Memory B cell (primary cell): ENCODE data around the gene MAN1C1.
A peak's percentile ranks its signal among the peaks of the same experiment; 100 is the strongest.

Experiments used
- ATAC-seq: fragments of 150-1000 bp; cut with Tn5 transposase; 2 replicates; pipeline ENCODE4 v1.10.0; 2021; ENCODE audit warnings: low read depth, mild to moderate bottlenecking, moderate library complexity
- DNase-seq, 2 donors: peaks; one replicate each; pipeline ENCODE4 v3.0.0; 2022; ENCODE audit warnings: low spot score in 2 of 2
- H3K27ac Mint-ChIP-seq: one replicate; pipeline ENCODE4 v1.8.0; 2022; ENCODE audit warnings: mild to moderate bottlenecking, moderate library complexity, mixed read lengths
- H3K27me3 Mint-ChIP-seq: one replicate; pipeline ENCODE4 v1.8.0; 2022; ENCODE audit warnings: mixed read lengths
- H3K36me3 Mint-ChIP-seq: one replicate; pipeline ENCODE4 v1.8.0; 2022; ENCODE audit warnings: mild to moderate bottlenecking, mixed read lengths
- H3K4me1 Mint-ChIP-seq: one replicate; pipeline ENCODE4 v1.8.0; 2022; ENCODE audit warnings: mixed read lengths
- H3K4me3 Mint-ChIP-seq: one replicate; pipeline ENCODE4 v1.8.0; 2022; ENCODE audit warnings: mild to moderate bottlenecking, moderate library complexity, mixed read lengths
- H3K9me3 Mint-ChIP-seq: one replicate; pipeline ENCODE4 v1.8.0; 2022; ENCODE audit warnings: mixed read lengths

The MAN1C1 gene

GRCh38 chr1:25809283-25809926 lies 192.8 kb downstream of the MAN1C1 start:
- peak overlapping the region; percentile 60 for H3K27ac Mint-ChIP-seq

DNA sequence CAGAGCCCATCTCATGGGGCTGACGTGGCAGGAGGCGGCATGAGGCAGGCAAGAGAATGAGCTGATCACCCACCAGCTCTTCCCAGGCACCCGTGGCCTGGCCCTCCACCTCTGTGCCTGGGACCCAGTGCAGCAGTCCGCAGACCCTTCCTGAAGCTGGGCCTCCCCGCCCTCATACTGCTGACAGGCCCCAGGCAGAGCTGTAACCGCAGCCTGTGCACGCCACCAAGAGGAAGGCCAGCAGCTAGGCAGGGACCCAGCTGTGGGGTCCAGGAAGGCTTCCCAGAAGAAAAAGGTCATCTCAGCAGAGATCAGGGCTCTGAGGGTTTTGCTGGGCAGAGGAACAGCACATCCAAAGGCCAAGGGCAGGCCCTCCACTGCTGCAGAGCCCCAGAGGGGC lies 193.3 kb downstream of the MAN1C1 start:
- peaks cover 15% of the 10 kb centered on the region for H3K4me1 Mint-ChIP-seq
- ATAC-seq (no peak), DNase-seq (no peak)
- peaks cover 6% of the 10 kb centered on the region for H3K36me3 Mint-ChIP-seq
- no peaks in the 10 kb centered on the region for H3K9me3 Mint-ChIP-seq
- peak overlapping the region; percentile 60 for H3K27ac Mint-ChIP-seq
- peak overlapping the region; percentile 63 for H3K4me3 Mint-ChIP-seq
- H3K27me3 Mint-ChIP-seq: no peaks in the 10 kb centered on the region

More at GRCh38 chr1:25809283-25809926, 192.8 kb downstream of the MAN1C1 start:
- peak overlapping the region; percentile 63 for H3K4me3 Mint-ChIP-seq
- peaks cover 6% of the 10 kb centered on the region for H3K36me3 Mint-ChIP-seq
- H3K9me3 Mint-ChIP-seq: no peaks in the 10 kb centered on the region
- DNase-seq (no peak), ATAC-seq (peak; percentile 67)
- no peaks in the 10 kb centered on the region for H3K27me3 Mint-ChIP-seq
- peaks cover 19% of the 10 kb centered on the region for H3K4me1 Mint-ChIP-seq

- peaks cover 15% of the 10 kb centered on the region for H3K4me1 Mint-ChIP-seq
- DNase-seq (peak; percentile 84 to 90), ATAC-seq (peak; percentile 80)
- no peak overlapping the region for H3K4me3 Mint-ChIP-seq
- peaks cover 6% of the 10 kb centered on the region for H3K36me3 Mint-ChIP-seq
- H3K27me3 Mint-ChIP-seq: no peaks in the 10 kb centered on the region
- no peaks in the 10 kb centered on the region for H3K9me3 Mint-ChIP-seq
- no peak overlapping the region for H3K27ac Mint-ChIP-seq
These were observed 194.0 kb downstream of the MAN1C1 start for GRCh38 chr1:25810341-25811299.

- Mint-ChIP-seq H3K9me3 (no peaks in the 10 kb centered on the region), H3K36me3 (no peaks in the 10 kb centered on the region), H3K27ac (no peak overlapping the region), H3K27me3 (no peaks in the 10 kb centered on the region), H3K4me3 (no peak overlapping the region), H3K4me1 (peaks cover 13% of the 10 kb centered on the region)
- ATAC-seq: no peak
- DNase-seq: no peak
These were observed 194.9 kb downstream of the MAN1C1 start for GRCh38 chr1:25811384-25812082.

DNA sequence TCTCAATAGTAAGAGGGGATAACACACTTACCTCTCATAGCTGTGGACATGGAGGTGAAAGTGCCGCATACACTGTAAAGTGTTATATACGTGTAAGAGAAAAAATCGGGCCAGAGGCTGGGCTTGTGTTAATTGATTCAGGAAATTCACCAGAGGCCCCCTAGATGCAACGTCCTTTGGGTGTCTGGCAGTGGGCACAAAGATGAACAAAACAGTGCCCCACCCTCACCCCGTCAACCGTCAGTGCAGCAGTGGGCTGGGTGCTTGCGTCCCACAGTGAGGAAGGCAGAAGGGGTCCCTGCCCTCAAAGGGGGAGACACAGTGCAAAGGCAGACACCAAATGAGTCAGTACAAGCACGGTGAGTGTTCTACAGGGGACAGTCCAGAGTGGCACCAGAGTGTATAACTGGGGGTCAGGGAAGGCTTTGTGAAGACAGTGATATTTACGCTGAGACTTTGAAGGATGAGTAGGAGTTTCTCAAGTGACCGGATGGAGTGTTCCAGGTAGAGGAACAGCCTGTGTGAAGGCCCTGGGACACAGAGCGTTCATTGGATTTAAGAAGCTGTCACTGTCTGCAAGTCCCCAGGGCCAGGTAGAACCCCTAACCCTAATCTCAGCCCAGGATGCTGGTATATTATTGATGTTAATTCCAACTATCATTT lies 196.6 kb downstream of the MAN1C1 start:
- Mint-ChIP-seq H3K27me3 (no peaks in the 10 kb centered on the region), H3K27ac (no peak overlapping the region), H3K9me3 (no peaks in the 10 kb centered on the region), H3K36me3 (no peaks in the 10 kb centered on the region), H3K4me3 (no peak overlapping the region), H3K4me1 (peaks cover 13% of the 10 kb centered on the region)
- no peak for ATAC-seq
- no peak for DNase-seq

- ATAC-seq (no peak), DNase-seq (no peak)
- H3K27ac Mint-ChIP-seq: no peak overlapping the region
- no peak overlapping the region for H3K4me3 Mint-ChIP-seq
- no peaks in the 10 kb centered on the region for H3K36me3 Mint-ChIP-seq
- peaks cover 17% of the 10 kb centered on the region for H3K4me1 Mint-ChIP-seq
- no peaks in the 10 kb centered on the region for H3K9me3 Mint-ChIP-seq
- no peaks in the 10 kb centered on the region for H3K27me3 Mint-ChIP-seq
These were observed 197.3 kb downstream of the MAN1C1 start for GRCh38 chr1:25813734-25814471.

DNA sequence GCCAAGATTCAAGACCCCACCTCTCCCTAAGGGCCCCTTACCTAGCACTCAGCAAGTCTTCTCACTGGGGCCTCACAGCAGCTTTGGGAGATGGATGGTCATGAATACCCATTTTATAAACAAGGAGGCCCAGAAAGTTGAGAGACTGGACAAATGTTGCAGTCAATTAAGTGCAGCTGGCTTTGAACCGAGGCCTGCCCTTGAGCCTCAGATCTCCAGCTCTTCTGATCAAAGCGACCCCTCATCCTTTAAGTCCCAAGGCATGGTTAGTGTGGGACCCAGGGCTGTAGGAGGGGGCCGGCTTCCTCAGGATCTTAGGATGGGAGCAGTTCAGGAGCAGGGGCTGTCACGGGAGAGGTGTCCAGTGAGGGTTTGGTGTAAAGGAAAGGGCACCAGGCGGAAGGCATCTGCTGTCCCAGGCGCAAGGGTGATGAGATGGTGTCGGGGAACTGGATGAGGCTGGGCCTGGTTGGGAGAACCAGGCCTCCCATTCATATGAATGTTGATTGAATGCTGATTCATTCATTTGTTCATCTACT lies 198.0 kb downstream of the MAN1C1 start:
- ATAC-seq (no peak), DNase-seq (no peak)
- no peaks in the 10 kb centered on the region for H3K9me3 Mint-ChIP-seq
- no peak overlapping the region for H3K4me3 Mint-ChIP-seq
- H3K36me3 Mint-ChIP-seq: no peaks in the 10 kb centered on the region
- peak overlapping the region; percentile 37 for H3K27ac Mint-ChIP-seq
- peaks cover 18% of the 10 kb centered on the region for H3K4me1 Mint-ChIP-seq
- H3K27me3 Mint-ChIP-seq: no peaks in the 10 kb centered on the region

DNA sequence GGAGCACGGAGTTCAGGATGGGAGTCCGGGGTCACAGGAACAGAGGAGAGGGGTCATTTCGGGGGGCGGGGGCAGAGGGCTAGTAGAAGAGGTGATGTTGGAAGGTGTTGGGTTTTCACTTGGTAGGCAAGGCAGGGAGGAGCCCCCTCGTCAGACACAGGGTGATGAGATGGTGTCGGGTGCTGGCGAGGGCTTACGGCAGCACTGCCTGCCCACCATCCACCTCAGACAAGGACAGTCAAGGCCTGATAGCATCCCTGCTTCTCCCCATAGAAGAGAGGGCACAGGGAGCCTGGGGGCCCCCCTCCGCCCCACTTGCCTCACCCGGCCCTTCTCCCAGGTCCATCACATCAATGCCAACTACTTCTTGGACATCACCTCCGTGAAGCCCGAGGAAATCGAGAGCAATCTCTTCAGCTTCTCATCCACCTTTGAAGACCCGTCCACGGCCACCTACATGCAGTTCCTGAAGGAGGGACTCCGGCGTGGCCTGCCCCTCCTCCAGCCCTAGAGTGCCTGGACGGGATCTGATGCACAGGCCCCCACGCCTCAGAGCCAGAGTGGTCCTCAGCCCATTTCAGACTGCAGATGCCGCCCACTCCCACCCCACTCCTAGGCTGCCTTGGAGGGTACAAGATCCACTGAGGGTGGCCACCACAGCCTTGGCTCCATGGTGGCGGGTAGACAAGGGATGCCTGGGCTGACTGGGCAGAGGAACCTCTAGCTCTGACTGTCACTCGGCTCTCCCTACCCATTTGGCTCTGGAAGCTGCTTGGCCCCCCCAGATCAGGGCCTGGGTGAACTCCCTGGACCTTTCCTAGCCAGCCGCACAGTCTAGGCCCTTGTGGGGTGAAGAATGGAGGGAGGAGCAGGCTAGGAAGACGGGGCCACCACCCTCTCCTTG lies 198.9 kb downstream of the MAN1C1 start:
- Mint-ChIP-seq H3K36me3 (no peaks in the 10 kb centered on the region), H3K27ac (no peak overlapping the region), H3K4me3 (no peak overlapping the region), H3K27me3 (no peaks in the 10 kb centered on the region), H3K9me3 (no peaks in the 10 kb centered on the region), H3K4me1 (peaks cover 11% of the 10 kb centered on the region)
- no peak for DNase-seq
- no peak for ATAC-seq

DNA sequence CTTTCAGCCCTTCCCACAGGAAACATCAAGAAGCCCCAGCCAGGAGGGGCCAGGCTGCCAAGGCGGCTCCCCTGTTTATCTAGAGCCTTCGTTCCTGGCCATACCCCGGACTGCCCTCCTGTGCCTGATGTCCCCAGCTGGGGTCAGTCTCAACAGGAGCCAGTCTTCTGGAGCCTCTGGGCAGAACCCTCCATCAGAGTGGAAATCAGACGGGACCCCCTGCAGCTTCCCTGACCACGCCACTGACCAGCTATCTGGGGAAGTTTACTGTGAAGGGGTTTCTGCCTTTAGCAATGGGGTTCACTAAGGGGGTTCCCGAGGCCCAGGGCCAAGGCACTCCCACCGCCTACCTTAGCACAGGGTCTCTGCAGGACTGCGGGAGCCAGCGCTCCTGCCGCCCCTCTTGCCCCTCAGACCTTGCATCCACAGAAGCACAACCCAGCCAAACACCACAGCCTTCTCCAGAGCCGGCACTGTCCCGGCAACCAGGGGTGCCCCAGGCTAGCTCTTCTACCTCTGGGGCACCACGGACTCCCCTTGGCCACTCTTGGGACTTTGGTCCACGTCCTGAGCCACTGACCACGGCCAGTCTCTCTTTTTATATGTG lies 199.6 kb downstream of the MAN1C1 start:
- Mint-ChIP-seq H3K4me1 (peaks cover 17% of the 10 kb centered on the region), H3K27me3 (no peaks in the 10 kb centered on the region), H3K27ac (no peak overlapping the region), H3K9me3 (no peaks in the 10 kb centered on the region), H3K4me3 (no peak overlapping the region), H3K36me3 (no peaks in the 10 kb centered on the region)
- ATAC-seq (no peak), DNase-seq (no peak)

DNA sequence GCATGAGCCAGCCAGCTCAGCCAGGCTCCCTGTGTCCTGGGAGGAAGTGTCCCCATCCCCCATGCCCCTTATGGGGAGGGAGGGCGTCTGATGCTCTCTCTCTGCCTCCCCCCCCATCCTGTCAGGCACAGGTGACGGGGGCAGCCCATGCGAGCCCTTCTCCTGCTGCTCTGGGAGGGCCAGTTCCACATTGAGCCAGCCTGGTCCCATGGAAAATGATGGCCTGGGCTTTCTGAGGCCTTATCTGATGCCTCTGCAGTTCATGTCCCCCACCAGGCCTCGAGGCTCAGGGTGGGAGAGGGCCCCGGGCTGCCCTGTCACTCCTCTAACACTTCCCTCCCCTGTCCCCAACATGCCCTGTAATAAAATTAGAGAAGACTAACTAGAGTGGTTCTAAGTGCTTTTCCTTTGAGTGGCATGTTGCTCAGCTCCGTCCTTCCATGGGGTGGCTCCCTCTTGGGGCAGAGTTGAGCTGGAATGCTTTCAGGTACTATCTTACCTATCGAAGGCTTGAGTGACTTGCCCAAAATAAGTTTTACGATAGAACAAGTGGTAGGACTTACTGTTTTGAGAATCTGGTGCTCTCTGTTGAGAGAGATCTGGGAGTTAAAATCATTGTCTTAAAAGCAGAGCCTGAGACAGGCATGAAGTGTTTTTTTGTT lies 201.4 kb downstream of the MAN1C1 start:
- H3K36me3 Mint-ChIP-seq: no peaks in the 10 kb centered on the region
- H3K9me3 Mint-ChIP-seq: no peaks in the 10 kb centered on the region
- H3K27ac Mint-ChIP-seq: no peak overlapping the region
- ATAC-seq (no peak), DNase-seq (no peak)
- peaks cover 27% of the 10 kb centered on the region for H3K4me1 Mint-ChIP-seq
- H3K27me3 Mint-ChIP-seq: no peaks in the 10 kb centered on the region
- peak overlapping the region; percentile 94 for H3K4me3 Mint-ChIP-seq

- no peaks in the 10 kb centered on the region for H3K36me3 Mint-ChIP-seq
- no peak for ATAC-seq
- H3K27ac Mint-ChIP-seq: no peak overlapping the region
These were observed 202.0 kb downstream of the MAN1C1 start for GRCh38 chr1:25818569-25818968.

More at GRCh38 chr1:25818569-25818968, 202.0 kb downstream of the MAN1C1 start:
- peaks cover 27% of the 10 kb centered on the region for H3K4me1 Mint-ChIP-seq
- DNase-seq: no peak
- peak overlapping the region; percentile 94 for H3K4me3 Mint-ChIP-seq
- H3K27me3 Mint-ChIP-seq: no peaks in the 10 kb centered on the region
- no peaks in the 10 kb centered on the region for H3K9me3 Mint-ChIP-seq
